ENCODE results near the gene DNAJC25.
"Not testable (repeated sequence)": the region's sequence is repeated elsewhere in the genome, so short reads cannot be mapped to it uniquely, and the experiment has no call there.

DNAJC25 gene

DNA sequence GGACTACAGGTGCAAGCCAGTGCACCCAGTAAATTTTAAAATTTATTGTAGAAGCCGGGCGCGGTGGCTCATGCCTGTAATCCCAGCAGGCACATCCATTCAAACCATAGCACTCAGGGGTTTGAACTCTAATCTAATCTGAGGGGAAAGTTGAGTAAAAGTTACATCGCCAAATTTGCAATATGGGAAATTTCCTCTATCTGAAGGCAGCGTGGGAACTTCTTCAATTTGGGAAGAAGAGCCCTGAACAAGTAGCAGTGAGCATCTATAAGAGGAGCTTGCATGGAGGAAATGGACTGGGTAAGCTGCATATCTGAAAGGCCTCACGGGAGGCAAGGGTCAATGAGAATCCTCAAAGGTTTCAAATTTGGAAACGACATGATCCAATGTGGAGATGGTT lies 2.7 kb upstream of the DNAJC25 start:
- DNase-seq = no peak

DNA sequence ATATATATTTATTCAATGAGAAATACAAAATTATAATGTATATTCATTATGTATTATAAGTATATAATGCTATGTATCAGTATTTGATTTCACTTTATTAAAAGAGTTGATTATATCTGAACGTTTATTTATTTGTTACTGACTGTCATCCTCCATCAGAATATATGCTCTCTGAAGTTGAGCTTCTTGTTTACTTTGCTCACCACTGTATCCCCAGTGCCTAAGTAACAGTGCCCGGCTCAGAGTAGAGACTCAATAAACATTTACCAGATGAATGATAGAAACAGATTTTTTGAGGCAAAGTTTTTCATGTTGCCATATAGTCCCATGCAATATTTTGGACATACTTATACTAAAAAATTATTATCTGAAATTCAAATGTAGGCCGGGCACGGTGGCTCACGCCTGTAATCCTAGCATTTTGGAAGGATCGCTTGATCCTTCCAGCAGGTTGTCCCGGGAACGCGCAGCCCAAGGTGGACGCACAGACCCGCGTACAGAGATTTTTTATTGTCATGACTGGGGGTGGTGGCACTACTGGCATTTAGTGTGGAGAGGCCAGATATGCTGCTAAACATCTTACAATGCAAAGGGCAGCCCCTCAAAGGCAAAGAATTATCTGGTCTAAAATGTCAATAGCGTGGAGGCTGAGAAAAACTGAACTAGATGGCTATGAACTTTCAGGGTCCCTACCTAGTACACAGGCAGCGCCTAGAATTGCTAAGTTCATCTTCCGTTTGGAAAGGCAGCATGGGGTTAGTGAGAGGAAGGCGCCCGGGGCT lies 761 bp upstream of the DNAJC25 start:
- no peak for DNase-seq

DNA sequence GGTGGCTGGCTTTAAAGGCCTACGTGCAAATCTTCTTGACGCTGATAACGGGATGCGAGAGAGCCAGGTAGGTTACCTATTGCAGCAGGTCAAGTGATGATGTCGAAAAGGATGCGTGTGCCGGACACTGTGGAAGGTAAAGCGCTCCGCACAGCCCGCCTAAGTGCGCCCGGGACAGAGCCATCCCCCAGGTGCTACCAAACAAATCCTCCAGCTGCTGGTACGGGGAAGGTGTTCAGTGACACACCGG lies 245 bp upstream of the DNAJC25 start:
- no peak for DNase-seq

DNA sequence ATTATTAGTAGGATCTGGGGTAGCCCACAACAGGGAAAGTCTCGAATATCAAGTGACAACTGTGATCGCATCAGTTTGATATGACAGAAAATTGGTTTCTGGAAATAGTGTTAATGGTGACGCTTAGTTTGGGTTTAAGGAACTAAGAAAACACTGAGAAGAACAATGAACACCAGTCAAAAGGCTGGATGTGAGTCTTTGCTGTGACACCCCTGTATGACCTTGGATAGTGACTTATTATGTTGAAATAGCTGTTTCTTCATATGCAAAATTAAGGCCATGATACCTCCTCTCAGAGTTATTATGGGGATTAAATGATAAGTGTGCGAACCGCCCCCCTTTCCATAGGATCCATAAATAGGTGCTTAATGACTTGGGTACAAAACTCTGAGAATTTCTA lies 926 bp downstream of the DNAJC25 start:
- no peak for DNase-seq

DNA sequence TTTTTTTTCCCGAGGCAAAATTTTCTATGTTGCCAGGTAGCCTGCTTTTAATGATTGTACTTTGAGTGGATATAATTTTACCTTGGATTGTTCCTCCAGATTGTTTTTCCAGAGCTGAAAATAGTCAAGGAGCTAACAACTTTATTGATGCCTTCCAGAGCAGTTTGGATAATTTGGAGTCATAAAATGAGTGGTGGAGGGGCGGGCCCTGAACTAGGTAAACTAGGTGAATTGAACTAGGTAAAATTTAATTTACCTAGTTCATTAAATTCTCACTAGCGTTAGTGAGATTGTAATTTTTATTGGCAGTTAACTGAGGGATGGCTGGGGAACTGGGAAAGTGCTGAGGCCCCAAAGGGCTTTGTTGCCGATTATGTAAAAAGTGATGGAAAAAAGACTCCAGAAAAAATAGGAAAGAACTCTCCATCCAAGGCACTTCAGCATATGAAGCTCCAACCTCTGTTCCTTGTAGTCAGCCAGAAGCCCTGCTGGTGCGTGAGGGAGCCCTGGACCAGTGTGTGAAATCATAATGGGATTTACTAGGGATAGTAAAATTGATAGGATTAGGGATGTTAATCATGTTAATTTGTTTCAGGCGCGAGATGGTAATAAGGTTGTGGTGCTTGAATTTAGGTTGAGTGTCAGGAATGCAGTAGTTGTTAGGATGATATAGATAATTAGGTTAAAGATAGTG lies 1.7 kb downstream of the DNAJC25 start:
- no peak for DNase-seq

DNA sequence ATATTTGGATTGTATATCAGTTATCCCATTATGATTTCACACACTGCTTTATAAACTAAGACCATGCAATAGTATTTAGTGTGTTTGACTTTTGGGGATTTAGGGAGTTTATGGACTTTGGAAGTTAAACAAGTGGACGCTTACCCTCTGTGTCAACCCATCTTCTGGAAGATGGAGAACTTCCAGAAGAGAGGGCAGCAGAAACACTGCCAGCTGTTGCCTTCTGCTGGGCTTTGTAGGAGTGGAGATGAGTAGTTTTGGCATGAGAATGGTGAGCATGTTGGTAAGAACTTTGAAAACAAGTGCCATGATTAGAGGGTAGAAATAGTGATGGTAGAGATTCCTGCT lies 2.2 kb downstream of the DNAJC25 start:
- no peak for DNase-seq

DNA sequence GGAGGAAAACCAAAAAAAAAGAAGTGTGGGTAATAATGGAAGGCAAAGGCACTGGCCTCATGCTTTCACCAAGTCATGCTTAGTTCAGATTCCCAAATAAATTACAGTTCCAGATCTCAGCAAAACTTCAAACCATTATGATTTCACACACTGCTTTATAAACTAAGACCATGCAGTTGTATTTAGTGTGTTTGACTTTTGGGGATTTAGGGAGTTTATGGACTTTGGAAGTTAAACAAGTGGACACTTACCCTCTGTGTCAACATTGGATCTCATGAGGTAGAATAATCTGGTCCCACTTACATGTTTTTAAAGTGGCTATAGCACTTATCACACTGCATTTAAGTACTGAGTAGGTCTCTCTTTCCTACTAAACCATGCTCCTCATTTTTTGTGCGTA lies 3.7 kb downstream of the DNAJC25 start:
- no peak for DNase-seq

DNA sequence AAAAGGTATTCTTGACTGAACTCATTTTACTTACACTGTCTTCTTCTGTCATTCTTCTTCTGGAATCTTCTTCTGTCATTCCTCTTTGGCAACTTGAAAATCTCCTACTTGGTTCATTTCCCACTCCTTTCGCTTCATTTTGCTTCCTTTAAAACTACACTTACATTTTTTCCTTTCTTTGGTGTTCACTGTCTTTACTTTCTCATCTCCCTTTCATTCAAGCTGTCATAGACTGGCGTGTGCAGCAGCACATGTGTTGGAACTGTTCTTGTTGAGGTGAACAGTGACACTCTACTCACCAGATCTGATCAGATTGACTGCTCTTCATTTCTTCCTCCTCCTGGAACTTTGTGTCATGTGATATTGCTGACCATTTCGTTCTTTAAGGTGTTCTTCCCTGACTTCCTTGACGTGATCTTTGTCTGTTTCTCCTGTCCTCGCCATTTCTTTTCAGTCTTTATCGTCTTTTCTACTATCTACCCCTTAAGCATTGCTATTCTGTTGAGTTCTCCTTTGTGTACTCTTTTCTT lies 6.4 kb downstream of the DNAJC25 start:
- no peak for DNase-seq

DNA sequence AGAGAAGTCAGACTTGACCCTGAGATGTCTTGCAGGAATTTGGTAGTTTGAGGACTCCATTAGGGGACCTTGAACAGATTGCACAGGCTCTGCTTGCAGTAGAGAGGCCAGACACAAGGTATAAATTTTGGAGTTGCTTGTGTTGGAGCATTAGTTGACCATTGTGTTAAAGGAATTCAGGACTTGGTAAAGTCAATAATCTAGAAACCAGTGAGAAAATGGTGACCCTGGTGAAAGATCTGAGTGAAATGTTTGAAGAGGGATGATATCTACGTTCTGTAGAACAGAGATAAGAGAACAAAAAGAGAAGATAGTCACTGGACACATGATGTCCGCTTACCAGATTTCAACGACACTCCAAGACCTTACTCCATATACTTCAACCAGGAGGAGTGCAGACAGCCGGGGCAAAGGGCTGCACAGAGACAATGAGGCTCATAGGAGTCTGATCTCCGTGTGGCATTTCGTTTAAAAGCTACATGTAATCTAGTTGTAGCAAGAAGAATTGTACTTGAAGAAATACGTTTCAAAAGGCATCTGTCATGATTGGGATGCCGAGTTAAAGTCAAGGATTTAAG lies 13.2 kb downstream of the DNAJC25 start:
- no peak for DNase-seq

DNA sequence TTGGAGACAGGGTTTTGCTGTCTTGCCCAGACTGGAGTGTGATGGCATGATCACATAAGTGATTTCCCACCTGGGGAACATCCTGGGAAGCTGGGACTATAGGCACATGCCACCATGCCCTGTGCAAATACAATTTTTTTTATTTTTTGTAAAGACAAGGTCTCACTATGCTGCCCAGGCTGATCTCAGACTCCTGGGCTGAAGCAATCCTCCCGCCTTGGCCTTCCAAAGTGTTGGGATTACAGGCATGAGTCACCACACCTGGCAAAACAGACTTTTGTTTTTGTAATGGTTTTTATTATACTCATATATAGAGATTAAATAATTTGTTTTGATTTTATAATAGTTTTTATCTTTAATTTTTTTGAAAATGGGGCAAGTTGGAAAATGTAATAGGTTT lies 14.7 kb downstream of the DNAJC25 start:
- DNase-seq = no peak

DNA sequence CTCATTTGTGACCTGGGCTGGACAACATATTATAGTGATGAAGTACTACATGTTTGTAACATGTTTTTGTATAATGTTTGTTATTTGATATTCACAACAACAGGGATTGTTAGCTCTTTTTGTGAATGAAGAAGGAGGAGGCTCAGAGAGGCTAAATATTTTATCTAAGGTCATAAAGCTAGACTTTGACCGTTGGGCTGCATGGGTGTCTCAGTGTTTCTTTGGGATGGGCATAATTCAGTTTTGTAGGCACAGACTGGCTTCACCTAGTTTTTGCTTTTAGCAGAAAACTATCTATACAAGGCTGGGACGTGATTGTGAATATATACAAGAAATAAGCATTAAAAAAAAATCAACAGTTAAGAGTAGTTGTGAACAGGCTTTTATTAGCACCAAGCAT lies 15.3 kb downstream of the DNAJC25 start:
- DNase-seq = no peak

DNA sequence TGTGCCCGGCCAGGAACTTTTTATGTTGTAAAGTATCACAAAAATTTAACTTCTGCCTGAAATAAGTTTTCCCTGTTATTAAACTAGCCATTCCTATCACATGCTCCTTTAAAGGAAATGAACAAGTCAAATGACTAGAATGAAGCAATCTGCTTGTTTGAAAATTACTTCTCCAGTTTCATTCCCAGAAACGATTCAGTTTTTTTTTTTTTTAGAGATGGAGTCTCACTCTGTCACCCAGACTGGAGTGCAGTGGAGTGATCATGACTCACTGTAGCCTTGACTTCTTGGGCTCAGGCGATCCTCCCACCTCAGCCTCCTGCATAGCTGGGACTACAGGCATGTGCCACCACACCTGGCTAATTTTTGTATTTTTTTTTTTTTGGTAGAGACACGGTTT lies 16.9 kb downstream of the DNAJC25 start:
- DNase-seq = no peak

DNA sequence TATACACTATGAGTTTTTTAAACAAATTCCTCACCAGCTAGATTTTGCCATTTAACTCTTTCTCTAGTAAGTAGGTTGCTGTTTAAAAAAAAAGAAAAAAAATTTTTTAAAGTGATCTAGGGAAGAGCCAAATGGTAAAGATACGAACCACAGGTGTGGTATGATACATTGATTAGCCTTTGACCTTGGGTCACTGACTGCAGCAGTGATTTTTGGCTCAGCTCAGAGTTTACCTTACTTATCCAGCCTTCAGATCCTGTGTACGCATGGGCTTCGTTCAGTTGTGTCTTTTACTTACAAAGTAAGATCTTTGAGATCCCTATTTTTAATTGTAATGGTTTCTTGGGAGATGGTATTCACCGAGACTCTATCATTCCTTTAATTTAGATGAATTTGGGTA lies 17.9 kb downstream of the DNAJC25 start:
- no peak for DNase-seq

DNA sequence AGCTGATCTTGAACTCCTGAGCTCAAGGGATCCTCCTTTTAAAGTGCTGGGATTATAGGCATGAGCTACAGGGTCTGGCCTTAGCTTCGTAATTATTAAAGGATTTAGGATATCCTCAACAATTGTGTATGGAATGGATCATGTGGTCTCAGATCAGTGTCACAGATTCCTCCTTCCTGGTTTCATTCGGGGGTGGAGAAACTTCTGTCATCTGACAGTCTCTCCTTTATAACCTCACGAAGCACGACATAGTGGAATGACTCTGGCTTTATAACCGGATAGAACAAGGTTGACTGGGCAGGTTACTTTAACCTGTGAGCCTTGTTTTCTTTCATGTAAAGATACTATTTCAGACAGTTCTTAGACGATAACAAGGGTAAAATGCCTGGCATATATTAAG lies 25.9 kb downstream of the DNAJC25 start:
- DNase-seq = no peak

DNA sequence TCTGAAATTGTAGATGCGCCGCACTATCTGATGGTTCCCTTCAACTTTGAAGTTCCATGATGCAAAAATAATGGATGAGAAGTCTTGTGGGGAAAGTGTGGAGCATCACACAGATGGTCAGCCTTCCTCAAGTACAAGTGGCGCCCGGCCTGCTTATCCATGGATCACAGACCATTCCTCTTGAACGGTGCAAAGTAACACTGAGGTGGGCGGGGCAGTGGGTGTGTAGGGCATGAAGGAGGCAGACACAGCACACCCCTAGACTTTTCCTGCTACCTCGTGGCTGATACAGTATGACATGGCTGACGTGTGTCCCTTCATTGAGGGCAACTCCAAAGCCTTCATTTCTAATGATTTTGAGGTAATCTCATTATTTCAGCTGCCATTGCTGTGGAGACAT lies 27.8 kb downstream of the DNAJC25 start:
- no peak for DNase-seq

DNA sequence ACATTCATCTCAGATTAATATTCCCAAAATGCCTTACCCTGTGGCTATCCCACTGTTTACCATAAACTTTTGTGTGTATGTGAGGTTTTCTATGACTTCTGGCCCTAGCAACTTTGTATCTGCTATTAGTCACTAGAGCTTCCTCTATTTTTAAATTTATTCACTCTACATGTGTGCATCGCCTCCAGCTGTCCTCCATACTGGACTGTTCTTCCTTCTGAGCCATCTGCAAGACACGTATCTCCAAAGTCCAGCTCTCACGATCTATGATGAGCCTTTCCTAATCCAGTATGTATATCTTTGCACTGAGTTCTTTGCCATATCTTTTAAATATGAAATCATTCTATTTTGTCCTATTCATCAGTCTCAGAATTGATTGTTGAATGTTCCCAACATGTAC lies 28.6 kb downstream of the DNAJC25 start:
- no peak for DNase-seq

DNA sequence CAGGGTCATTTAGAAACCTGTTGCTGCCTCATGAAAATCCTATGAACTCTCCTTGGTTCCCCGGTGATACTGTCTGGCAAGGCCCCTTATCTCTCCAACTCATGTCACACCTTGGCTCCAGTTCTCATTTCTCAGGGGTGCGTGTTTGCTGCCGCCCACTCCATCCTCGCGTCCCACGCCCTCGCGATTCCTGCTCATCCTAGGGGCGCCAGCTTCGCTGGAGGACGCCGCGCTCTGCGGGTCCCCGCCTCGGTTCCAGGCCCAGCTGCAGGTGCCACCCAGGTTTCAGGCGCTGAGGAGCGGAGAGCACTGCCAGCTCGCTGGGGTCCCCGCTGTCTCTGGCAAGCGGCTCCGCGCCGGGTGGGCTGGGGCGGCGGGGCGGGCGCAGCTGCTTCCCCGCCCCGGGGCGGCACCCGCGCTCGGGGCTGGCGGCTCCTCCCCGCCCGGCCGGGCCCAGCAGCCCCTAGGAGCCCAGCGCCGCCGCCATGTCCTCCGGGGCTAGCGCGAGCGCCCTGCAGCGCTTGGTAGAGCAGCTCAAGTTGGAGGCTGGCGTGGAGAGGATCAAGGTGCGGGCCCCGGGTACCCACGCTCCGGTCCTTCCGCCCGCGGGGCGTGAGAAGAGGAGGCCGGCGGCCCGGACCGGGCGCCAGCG lies 30.1 kb downstream of the DNAJC25 start, which contains the start of gene GNG10:
GNG10 (plus strand) TSS at position 456 of the 652 bp plus-strand sequence; CDS start at position 486, 30 bp downstream.
- DNase-seq = peak; percentile 64

DNA sequence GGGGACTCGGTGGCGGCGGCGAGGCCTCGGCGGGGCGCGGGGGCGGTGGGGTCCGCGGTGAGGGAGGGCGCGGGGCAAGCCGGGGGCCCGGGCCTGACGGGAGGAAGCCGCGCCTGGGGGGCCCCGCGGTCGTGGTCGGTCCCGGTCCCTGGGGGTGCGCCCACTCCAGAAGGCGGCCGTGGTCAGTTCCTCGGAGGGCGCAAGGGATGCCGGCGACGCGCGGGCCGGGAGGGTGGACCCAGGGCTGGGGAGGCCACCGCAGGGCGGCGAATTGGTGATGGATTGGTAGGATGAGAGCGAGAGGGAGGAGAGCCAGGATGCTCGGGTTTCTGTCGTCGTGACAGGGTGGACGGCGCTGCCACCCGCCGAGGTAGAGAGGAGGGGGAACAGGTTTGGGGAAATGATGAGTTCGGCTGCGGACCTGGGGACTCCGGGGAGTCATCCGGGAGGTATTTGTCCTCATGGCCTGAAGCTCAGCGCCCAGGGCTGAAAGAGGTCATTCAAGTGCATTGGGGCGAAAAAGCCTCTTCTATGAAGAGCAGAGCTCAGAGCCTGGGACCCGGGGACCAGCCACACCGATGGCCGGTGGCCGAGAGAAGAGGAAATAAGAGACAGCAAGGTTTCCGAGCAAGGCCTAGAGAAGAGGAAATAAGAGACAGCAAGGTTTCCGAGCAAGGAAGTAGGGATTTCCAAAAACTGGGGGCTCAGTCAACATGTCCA lies 30.8 kb downstream of the DNAJC25 start:
- DNase-seq = peak; percentile 15

DNA sequence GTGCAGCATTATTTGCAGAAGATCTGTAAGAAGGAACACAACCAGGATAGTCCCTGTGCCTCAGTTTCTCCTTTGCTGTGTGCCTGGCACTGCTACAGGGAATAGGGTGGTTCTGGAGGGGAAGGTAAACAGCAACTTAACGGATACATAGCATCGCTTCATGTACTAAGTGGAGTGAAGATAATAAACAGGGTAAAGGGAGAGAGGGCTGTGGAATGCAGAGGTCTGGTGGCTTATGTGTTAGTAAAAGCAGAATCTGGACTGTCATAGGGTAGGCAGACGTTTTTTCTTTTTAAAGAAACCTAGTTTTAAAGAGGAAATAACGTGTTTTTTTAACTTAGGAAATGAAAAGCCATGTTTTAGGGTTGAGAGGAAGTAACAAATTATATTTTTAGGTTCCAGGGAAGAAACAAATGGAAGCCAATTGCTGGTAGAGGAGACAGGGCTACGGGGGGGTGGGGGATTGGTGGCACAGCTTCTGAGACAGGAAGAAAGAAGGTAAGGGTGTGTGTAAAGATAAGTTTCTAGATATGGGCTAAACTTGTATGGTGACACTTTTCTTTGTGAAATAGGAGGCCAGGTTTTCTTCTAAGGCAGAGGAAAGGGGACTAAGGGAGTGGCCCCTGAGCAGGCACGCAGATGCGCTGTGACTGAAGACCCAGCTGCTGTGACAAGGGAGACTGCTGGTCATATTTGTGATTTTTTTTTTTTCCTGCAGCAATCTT lies 31.6 kb downstream of the DNAJC25 start:
- peak; percentile 7 for DNase-seq

DNA sequence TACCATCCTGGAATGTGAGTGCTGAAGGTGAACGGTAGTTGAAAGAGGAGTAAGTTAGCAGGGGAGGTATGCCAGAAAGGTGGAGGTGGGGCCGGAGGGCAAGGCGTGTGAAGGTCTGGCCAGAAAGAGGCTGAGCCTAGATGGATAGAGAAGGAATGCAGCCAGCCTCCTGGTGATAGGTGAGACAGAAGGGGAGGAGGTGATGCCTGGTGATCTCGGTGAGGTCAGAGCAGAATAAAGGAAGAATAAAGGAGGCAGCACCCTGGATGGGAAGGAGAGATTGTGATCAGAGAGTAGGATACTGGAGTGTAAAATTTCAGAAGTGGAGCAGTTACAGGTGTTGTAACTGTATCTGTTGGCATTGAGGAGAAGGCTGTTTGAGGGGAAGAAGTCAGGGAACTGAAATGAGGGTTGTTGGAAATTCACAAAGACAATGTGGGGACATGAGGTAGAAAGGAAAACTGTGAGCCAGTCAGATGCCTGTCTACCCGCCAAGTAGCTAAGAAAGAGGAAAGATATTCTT lies 32.2 kb downstream of the DNAJC25 start:
- no peak for DNase-seq

DNA sequence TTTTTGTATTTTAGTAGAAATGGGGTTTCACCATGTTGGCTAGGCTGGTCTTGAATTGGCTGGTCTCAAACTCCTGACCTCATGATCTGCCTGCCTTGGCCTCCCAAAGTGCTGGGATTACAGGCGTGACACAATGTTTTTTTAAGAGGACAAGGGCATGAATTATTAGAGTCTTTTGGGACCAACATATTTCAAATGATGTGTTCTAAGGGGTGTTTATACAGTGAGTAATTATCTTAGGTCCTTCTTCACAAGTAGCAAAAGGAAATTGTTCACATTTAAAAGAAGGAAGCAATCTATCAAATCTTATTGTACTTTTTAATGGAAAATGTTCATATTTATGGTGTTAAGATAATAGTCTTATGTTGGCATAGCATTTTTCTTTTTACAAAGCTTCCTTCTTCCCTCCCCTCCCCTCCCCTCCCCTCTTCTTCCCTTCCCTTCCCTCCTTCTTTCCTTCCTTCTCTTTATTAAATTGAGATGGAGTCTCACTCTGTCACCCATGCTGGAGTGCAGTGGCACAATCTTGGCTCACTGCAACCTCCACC lies 37.0 kb downstream of the DNAJC25 start:
- no peak for DNase-seq

DNA sequence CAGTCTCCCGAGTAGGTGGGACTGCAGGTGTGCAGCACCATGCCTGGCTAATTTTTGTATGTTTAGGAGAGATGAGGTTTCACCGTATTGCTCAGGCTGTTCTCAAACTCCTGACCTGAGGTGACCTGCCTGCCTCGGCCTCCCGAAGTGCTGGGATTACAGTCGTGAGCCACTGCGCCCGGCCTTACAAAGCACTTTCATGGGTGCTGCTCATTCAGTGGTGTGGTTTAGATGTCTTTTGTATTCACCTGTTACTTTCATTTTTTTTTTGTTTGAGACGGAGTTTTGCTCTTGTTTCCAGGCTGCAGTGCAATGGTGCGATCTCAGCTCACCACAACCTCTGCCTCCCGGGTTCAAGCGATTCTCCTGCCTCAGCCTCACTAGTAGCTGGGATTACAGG lies 37.5 kb downstream of the DNAJC25 start:
- DNase-seq = not testable (repeated sequence)

Data from activated effector memory CD4-positive, alpha-beta T cell treated with Interleukin-2 at 50 U/mL for 16 hours (primary cell).